ENCODE results near the gene CCDC146. TPM values are rescaled to one million over a fixed set of nuclear protein-coding genes. Genes with fewer than 3 reads are reported as not detected.

CCDC146 gene
- total RNA-seq, 1 experiment from 2014 or later, result 0.72 TPM

DNA sequence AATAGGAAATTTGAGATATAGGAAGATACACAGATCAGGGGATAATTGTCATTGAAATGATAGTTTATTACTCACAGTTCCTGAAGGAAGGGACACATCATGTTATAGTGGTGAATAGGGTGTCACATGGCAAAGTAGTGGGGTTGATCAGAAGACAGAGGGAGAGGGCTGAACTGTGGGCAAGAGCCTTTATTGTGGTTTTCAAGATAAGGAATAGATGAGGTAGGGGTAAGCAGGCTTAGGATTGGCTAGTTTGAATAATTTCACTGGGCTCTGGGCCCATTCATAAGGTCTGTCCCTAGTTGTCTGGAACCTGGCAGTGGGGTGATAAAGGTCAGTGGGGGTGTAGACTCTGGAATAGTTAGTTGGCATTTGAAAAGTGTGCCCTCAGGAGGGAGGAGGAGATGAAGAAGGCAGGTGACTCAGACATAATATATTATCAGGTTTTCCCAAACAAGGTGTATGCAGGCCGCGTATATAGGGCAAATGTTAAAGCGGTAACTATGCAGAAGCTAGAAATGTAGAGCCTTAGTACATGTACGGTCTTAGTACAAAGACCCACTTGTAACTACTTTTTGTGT lies 58.7 kb downstream of the CCDC146 start:
- no peak overlapping the region for H2BK12ac ChIP-seq (ENCODE audit: insufficient read length, low read depth, low read length)
- no peak overlapping the region for H3K23ac ChIP-seq (ENCODE audit: insufficient read length, low read depth, low read length)
- Mint-ChIP-seq H3K27me3 (ENCODE audit: low read depth) (no peaks in the 10 kb centered on the region; the same call in 1 of the 2 replicates), H3K27ac (no peak overlapping the region; a peak in 2 of 7 replicates), H3K4me1 (no peaks in the 10 kb centered on the region), H3K9me3 (no peaks in the 10 kb centered on the region), H3K36me3 (ENCODE audit: insufficient read depth in 1 of 3, low read depth in 3 of 3) (no peaks in the 10 kb centered on the region), H3K4me3 (no peak overlapping the region)
- no peak overlapping the region for H3K4ac ChIP-seq (ENCODE audit: low read depth, low read length)
- no CpG with 5 or more reads among the region's 4 CpGs for WGBS (ENCODE audit: extremely low coverage, insufficient read length, low lambda C conversion rate)
- H3K79me2 ChIP-seq (ENCODE audit: insufficient read depth, low read length), result no peaks in the 10 kb centered on the region
- H4K91ac ChIP-seq (ENCODE audit: insufficient read length, low read depth, low read length), result no peak overlapping the region
- H2BK5ac ChIP-seq (ENCODE audit: insufficient read length, low read length), result no peak overlapping the region
- no peak for DNase-seq
- H2BK120ac ChIP-seq (ENCODE audit: low read depth, low read length, poor library complexity, severe bottlenecking), result no peak overlapping the region
- H3K4me2 ChIP-seq (ENCODE audit: insufficient read depth, insufficient read length, low read length), result no peak overlapping the region
- H3K4me1 ChIP-seq (ENCODE audit: insufficient read depth, low read length), result no peaks in the 10 kb centered on the region
- H3K18ac ChIP-seq (ENCODE audit: insufficient read length, low read depth, low read length), result no peak overlapping the region
- H3K23me2 ChIP-seq (ENCODE audit: insufficient read length, low read depth, low read length, poor library complexity, severe bottlenecking), result no peaks in the 10 kb centered on the region
- H2AK5ac ChIP-seq (ENCODE audit: insufficient read length, low read length), result no peak overlapping the region
- H3K9me3 ChIP-seq (ENCODE audit: control insufficient read depth, low read depth, low read length), result no peaks in the 10 kb centered on the region
- H3K27ac ChIP-seq (ENCODE audit: insufficient read length, low read depth, low read length), result no peak overlapping the region
- H3K14ac ChIP-seq (ENCODE audit: insufficient read depth, low read length), result no peak overlapping the region
- H3K56ac ChIP-seq (ENCODE audit: insufficient read length, low read depth, low read length), result no peak overlapping the region
- no peak overlapping the region for H3K9ac ChIP-seq (ENCODE audit: extremely low read depth, insufficient read length, low read length)
- no peak overlapping the region for H2AFZ ChIP-seq (ENCODE audit: low read length)
- no peaks in the 10 kb centered on the region for H3K27me3 ChIP-seq (ENCODE audit: insufficient read depth, low read length)
- no peak overlapping the region for H4K5ac ChIP-seq (ENCODE audit: insufficient read length, low read depth, low read length)
- no peak overlapping the region for H2BK20ac ChIP-seq (ENCODE audit: low read depth, low read length, poor library complexity, severe bottlenecking)
- no peak overlapping the region for H2BK15ac ChIP-seq (ENCODE audit: low read depth, low read length)
- TF ChIP-seq, protein P1, sequence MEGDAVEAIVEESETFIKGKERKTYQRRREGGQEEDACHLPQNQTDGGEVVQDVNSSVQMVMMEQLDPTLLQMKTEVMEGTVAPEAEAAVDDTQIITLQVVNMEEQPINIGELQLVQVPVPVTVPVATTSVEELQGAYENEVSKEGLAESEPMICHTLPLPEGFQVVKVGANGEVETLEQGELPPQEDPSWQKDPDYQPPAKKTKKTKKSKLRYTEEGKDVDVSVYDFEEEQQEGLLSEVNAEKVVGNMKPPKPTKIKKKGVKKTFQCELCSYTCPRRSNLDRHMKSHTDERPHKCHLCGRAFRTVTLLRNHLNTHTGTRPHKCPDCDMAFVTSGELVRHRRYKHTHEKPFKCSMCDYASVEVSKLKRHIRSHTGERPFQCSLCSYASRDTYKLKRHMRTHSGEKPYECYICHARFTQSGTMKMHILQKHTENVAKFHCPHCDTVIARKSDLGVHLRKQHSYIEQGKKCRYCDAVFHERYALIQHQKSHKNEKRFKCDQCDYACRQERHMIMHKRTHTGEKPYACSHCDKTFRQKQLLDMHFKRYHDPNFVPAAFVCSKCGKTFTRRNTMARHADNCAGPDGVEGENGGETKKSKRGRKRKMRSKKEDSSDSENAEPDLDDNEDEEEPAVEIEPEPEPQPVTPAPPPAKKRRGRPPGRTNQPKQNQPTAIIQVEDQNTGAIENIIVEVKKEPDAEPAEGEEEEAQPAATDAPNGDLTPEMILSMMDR (conservative IDR thresholded peaks at IDR 0.05), result no peak
- H4K8ac ChIP-seq (replicated peaks; ENCODE audit: insufficient read length, low read depth, low read length), result no peak overlapping the region
- no peaks in the 10 kb centered on the region for H3K79me1 ChIP-seq (ENCODE audit: insufficient read depth, low read depth, low read length, poor library complexity, severe bottlenecking)
- H3T11ph ChIP-seq (ENCODE audit: low read length), result no peak overlapping the region
- no peaks in the 10 kb centered on the region for H4K20me1 ChIP-seq (ENCODE audit: control insufficient read depth, insufficient read depth, insufficient read length)

Measured in H9 (cell line).